Motor neuron (in vitro differentiated cells): ENCODE measurements around the gene SAMSN1. TPM values are rescaled to one million over a fixed set of nuclear protein-coding genes. Genes with fewer than 3 reads are reported as not detected.
A peak's percentile ranks its signal among the peaks of the same experiment; 100 is the strongest.

Experiments used
- ATAC-seq, 8 experiments: fragments of 200-7000 bp; cut with Tn5 transposase; replicated peaks in 6 of 8; 2 replicates each; pipeline ENCODE4 v1.8.0; 2021; ENCODE audit warnings: mild to moderate bottlenecking in 8 of 8, moderate library complexity in 8 of 8
- H3K27ac ChIP-seq, 2 donors: fragments of 250-450 bp; sonication (Bioruptor Pico); 2 replicates each; pipeline ENCODE4 v1.9.0; 2021; ENCODE audit warnings: antibody characterized with exemption in 2 of 2, mild to moderate bottlenecking in 2 of 2, moderate library complexity in 1 of 2
- H3K4me1 ChIP-seq, 2 donors: fragments of 250-450 bp; sonication (Bioruptor Pico); replicated peaks in 1 of 2; 2 replicates each; pipeline ENCODE4 v1.6.1; 2021; ENCODE audit warnings: antibody characterized with exemption in 2 of 2, mild to moderate bottlenecking in 2 of 2, moderate library complexity in 1 of 2
- H3K4me3 ChIP-seq, 5 donors: fragments of 250-450 bp; sonication (Bioruptor Pico); 2 replicates each; pipeline ENCODE4 v1.9.0; 2021; ENCODE audit warnings: antibody characterized with exemption in 5 of 5, mild to moderate bottlenecking in 5 of 5, moderate library complexity in 4 of 5
- WGBS, 10 experiments: fragments of 450-650 bp; shearing (Covaris generic); methylation state at CpG; one replicate each; pipeline ENCODE4 v1.0.0; 2022; 5-methylcytosine and 5-hydroxymethylcytosine counted together
- in situ Hi-C, 9 experiments: fragments of 400-800 bp; cut with MboI; loops; one replicate each; pipeline ENCODE4 v1.15.0; 2021; ENCODE audit warnings: low sequenced_read_pairs in 9 of 9, low pct_unique_long_range_greater_than_20kb in 2 of 9; ENCODE audit not compliant: unreplicated experiment in 9 of 9
- total RNA-seq, 8 experiments: library from RNA; unstranded; fragments of 300-600 nt; gene quantifications; 2 replicates each; pipeline versions ENCODE4 v1.2.3 to v1.2.4, GENCODE V29; 2022

The SAMSN1 gene
- total RNA-seq, 8 experiments from 2014 or later = 0.29 to 1.5 (median 0.34) TPM; not detected in 2

DNA sequence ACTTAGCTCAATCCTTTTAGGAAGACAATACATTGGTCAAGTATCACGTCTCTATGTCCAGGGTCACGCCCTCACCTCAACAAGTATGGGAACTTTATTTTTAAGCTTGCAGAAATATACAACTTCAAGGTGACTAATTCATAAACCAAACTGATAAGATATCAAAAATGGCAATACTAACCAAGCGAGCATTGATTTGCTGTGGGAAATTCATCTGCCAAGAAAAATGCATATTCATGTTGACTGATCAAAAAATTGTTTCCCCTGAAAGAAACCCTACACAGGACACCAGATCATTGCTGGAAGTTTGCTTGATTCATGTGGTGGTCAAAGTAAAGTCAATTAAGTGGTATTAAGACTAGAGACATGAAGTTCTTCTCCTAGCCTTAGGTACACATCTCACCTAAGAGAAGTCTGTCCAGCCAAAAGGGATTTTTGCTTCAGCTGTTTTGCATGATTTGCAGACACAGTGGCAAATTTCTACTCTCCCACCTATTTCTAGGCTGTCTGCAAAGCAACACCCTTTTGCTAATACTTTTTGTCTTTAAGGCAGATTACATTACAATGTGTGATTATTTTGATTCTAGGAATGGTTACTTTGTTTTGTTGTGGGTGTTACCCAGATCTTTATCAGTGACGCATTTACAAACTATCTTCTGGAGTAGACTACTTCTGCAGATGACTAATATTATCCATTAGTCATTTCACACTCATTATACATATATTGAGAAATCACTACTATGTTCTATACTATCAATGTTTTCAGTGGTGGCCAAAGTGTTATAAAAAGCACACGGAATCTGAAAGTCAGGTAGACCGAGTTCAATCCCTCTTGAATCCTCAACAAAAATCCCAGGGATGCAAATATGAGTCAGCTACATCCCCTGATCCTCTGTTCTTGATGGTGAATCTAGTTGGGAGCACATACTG, 12.4 kb downstream of the SAMSN1 start:
- H3K4me3 ChIP-seq = no peak overlapping the region
- WGBS, 10 experiments = 35 to 100% (median 90%) methylated on average over 1 to 6 of the region's 6 CpGs
- peaks cover 0 to 7% of the 10 kb centered on the region in 2 donors for H3K4me1 ChIP-seq
- in situ Hi-C loops = no loop called here
- ATAC-seq = peak in 3 of 8 experiments; percentile 82 to 99 (median 97)
- no peak overlapping the region for H3K27ac ChIP-seq

DNA sequence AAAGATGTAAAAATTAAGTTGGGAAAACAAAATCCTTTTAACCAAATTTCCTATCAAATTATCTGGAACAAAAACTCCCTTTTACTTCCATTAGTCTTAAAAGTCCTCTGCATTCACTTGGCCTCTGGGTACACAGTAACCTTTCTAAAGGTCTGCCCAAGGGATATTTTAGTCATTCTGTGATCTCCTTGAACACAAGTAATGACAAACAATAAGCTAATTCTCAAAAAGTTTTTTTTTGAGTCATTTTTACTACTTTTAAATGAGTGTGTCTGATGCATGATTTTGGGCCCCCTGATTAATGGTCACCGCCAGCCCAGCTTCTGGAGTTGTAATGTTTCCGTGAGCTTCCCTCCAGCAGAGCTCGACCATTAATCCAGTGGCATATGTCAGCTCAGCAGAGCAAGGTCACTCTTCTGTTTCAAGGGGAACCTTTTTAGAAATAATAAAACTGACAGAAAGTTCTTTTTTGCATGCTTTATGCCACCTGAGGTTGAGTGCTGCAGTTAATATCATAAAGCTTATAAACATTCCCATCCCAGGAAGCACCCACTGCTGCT, 14.3 kb downstream of the SAMSN1 start:
- peak in 5 of 8 experiments; percentile 78 to 99 (median 88) for ATAC-seq
- Histone ChIP-seq H3K4me3 (no peak overlapping the region), H3K27ac (no peak overlapping the region), H3K4me1 (peaks cover 0 to 4% of the 10 kb centered on the region in 2 donors)
- in situ Hi-C loops = no loop called here
- WGBS, 10 experiments = 4 to 70% (median 44%) methylated on average over 2 to 3 of the region's 3 CpGs; no CpG with 5 or more reads in 4 of the 10 experiments

DNA sequence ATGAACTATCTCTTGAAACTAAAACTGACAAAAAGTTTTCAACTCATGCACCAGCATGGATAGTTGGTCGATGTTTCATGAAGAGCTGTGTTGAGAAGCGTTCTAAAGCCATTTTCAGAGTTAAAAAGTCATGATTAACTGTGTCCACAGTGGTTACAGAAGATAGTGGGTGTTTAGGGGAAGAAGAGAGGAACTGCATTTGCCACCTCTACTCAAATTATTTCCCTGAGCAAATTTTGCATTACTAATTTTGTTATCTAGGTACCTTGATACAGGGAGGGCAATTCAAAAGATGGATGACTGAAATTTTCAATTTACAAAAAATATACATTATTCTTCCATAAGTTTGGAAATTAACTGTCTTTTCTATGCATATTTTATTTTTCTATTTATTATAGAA, 15.5 kb downstream of the SAMSN1 start:
- WGBS, 10 experiments = 0 to 100% (median 88%) methylated on average over 1 to 2 of the region's 2 CpGs; no CpG with 5 or more reads in 1 of the 10 experiments
- in situ Hi-C loops = no loop called here
- Histone ChIP-seq H3K4me3 (no peak overlapping the region), H3K27ac (no peak overlapping the region), H3K4me1 (peaks cover 0 to 4% of the 10 kb centered on the region in 2 donors)
- ATAC-seq = no peak

DNA sequence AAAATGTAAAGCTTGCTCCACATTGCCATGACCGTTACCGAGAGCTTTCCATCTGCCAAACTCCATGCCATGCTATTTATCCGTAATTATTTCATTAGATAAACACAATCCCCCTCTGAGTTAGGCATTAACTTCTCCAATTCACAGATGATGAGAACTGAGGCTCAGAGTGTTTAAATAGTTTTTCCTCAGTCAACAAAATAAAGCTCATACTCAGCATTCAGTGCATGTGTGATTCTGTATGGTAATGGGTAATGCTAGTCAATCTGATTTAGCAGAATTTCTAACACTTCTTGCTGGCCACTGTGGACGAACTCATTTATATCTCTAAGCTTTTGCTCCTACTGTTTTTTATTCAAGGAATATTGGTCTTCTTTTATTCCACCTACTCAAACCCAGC, 17.3 kb downstream of the SAMSN1 start:
- WGBS, 10 experiments = 0 to 100% (median 84%) methylated on average over 1 to 4 of the region's 4 CpGs; no CpG with 5 or more reads in 1 of the 10 experiments
- no peak overlapping the region for H3K4me3 ChIP-seq
- no peak overlapping the region for H3K27ac ChIP-seq
- H3K4me1 ChIP-seq = peaks cover 0 to 4% of the 10 kb centered on the region in 2 donors
- in situ Hi-C loops = no loop called here
- no peak for ATAC-seq

DNA sequence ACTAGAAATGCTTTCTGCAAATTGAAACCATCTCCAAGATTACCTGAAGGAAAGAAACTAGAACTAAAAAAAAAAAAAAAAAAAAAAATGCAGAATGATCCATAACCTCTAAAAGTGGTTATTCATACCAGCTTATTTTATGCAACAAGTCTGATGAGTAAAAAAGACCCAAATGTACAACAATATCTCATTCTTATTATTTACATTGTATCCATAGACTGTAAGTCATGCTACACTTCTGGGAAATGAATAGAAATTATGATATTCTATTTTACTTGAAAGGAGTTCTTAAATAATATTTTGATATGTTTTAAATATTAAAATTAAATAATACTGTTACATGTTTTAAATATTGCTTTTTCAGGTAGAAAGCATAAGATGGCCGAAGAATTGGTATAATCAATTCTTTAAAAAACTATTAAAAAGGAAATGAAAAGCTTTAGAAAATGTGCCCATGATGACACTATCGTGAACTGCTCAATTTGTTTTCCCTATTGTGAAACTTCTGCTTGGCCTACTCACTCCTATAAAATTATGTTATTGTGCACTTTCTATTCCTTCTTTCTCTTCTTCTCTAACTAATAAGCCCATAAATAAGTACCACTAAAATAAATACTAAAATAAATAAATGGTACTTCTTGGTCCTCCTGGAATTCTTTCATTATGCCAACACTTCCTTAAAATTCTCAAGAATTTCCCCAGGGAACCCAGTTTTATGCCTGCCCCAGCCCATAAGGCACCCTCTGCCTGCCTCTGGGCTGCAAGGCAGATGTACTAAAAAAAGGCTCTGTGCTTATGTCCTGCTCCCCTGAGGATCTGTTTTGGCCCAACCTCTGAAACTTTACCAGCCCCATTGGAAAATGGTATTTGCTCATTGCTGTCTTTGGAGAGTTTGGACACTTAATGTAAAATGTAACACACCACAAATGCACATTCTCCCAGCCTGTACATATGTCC, 18.1 kb downstream of the SAMSN1 start:
- Histone ChIP-seq H3K4me1 (peaks cover 0 to 4% of the 10 kb centered on the region in 2 donors), H3K4me3 (no peak overlapping the region), H3K27ac (no peak overlapping the region)
- no peak for ATAC-seq
- in situ Hi-C loops = no loop called here
- WGBS, 10 experiments = 13 to 100% (median 90%) methylated on average over 1 to 2 of the region's 2 CpGs

DNA sequence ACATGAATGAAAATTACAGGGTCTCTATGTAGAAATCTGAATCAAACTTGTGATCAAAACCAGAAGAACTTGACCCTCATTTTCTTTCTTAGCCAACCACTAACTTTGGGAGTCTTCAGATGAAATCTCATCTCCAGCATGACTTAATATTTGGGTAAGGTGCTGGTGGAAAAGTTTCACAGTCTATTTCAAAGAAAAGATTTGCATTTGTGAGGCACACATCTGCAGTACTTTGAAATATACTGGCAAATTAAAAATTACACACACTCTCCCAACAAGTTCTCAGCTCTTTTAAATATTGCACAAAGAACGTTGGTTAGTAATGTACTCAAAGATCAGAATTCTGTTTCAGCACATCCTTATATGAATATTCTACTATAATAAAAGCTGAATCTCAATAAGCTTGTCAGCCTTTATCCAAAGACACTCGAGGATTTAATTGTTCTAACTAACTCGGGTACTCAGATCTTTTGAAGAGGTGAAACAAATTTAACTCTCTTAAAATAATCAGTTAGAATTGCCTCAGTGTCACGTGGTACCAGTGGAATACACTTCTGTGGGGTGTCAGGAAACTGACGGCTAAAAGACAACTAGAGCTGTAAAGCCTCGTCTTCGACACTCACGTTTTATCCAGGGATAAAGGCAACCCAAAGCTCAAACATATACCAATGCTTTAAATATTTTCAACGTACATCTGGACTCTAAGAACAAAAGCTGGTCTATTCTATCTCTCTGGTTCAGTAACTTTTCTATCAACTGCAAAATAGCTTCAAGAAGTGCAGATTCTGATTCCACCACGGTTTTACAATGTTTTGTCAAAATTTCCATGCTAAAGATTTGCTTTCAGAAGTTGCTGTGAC, 19.0 kb downstream of the SAMSN1 start:
- WGBS, 10 experiments = 9 to 86% (median 76%) methylated on average over 1 to 10 of the region's 10 CpGs
- no peak for ATAC-seq
- in situ Hi-C loops = no loop called here
- no peak overlapping the region for H3K4me3 ChIP-seq
- H3K4me1 ChIP-seq = peaks cover 0 to 4% of the 10 kb centered on the region in 2 donors
- H3K27ac ChIP-seq = no peak overlapping the region

DNA sequence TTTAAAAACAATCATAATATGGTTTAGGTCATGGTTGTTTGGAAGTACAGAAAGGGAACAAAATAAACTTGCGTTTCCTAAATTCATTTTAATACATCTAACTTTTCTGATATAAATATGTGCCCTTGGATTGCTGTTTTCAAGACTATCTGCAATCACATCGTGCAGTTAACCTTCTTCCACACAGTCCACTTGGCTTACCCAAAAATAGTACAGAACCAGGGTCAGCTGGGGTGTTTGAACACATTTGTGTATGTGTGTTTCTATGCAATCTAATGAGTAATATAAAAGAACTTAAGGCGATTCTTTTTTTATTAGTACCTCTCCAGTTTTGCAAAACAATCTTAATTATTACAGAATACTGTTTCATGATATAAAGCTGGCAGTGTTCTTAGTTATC, 19.9 kb downstream of the SAMSN1 start:
- Histone ChIP-seq H3K4me1 (no peaks in the 10 kb centered on the region), H3K27ac (no peak overlapping the region), H3K4me3 (no peak overlapping the region)
- ATAC-seq = no peak
- WGBS, 10 experiments = 0 to 100% (median 31%) methylated on average over 1 to 3 of the region's 3 CpGs; no CpG with 5 or more reads in 3 of the 10 experiments
- in situ Hi-C loops = no loop called here

DNA sequence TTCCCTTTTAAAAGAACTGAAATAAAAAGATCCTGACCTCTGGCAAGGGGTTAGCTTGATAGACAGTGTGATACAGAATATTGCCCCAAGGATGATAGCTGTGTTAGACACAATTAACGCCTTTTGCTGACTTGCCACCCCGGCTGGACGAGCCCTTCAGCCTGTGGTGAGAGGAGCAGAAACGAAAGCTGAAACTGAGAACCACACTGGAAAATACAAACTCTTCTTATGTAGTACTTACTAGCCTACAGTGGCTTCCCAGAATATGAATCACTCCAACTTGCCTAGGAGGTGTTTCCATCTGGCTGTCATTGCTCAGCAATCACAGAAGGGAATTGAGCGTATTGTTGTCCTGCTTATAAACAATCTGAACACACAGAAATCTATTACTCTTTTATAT, 22.9 kb downstream of the SAMSN1 start:
- no peaks in the 10 kb centered on the region for H3K4me1 ChIP-seq
- in situ Hi-C loops = no loop called here
- peak in 2 of 8 experiments; percentile 73 to 90 for ATAC-seq
- 4 to 100% (median 96%) methylated on average over 1 to 5 of the region's 5 CpGs; no CpG with 5 or more reads in 4 of the 10 experiments for WGBS, 10 experiments
- no peak overlapping the region for H3K4me3 ChIP-seq
- no peak overlapping the region for H3K27ac ChIP-seq

DNA sequence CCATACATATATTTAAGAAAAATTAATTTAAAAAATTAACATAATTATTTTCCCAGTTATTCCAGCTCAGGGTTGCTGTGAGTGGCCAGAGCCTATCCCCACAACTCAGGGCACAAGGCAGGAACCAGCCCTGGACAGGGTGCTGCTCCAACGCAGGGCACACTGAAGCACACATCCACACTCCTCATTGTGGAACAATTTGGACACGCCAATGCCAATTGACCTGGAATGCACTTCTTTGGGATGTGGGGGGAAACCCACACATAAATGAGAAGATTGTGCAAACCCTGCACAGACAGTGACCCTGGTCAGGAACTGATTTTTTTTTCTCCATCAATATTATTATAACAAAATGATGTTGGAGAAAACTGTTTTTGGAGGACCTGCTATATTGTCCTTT, 23.4 kb downstream of the SAMSN1 start:
- in situ Hi-C loops = no loop called here
- ATAC-seq = no peak
- H3K4me3 ChIP-seq = no peak overlapping the region
- H3K4me1 ChIP-seq = no peaks in the 10 kb centered on the region
- WGBS, 10 experiments = 0 to 100% (median 80%) methylated on average over 1 to 2 of the region's 2 CpGs; no CpG with 5 or more reads in 5 of the 10 experiments
- no peak overlapping the region for H3K27ac ChIP-seq

DNA sequence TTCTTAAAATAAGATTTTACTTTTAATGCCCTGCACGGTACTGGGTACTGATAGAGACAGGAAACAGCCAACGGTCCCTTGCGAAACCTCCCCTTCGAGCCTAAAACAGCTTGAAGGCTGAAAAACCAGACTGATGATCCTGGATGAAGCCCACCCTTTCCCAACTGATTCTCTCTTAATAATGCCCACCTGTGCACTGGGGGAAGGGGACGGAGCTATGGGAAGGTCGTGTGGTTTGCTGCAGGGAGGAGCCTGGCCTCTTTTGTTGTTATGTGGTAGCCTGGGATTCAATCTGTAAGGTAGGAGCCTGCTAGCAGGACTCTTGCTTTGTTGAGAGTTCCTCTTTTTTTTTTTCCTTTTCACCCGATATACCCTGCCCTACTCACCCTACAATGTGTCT, 25.6 kb downstream of the SAMSN1 start:
- in situ Hi-C loops = no loop called here
- H3K27ac ChIP-seq = no peak overlapping the region
- ATAC-seq = no peak
- H3K4me3 ChIP-seq = no peak overlapping the region
- WGBS, 10 experiments = 19 to 100% (median 66%) methylated on average over 1 to 7 of the region's 7 CpGs; no CpG with 5 or more reads in 1 of the 10 experiments
- H3K4me1 ChIP-seq = no peaks in the 10 kb centered on the region

DNA sequence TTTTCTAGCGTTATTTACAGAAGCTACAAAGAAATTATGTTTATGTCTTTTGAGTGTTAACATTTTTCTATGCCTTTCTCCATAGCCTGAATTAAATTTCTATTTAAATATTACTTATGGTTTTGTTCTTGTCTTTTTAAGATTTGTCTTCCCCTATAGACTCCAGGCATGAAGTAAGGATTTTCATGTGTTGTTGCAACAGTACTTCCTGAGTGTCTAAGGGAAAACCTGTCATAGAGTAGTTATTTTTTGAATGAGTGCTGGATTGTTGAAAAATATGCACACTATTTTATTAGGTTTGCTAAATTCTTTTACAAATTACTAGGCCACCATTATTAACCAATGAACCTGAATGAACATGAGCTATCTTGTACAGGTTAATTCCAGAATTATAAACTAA, 27.1 kb downstream of the SAMSN1 start:
- no peak overlapping the region for H3K27ac ChIP-seq
- ATAC-seq = no peak
- in situ Hi-C loops = no loop called here
- 0 to 100% (median 55%) methylated on average over 1 of the region's 1 CpG; no CpG with 5 or more reads in 2 of the 10 experiments for WGBS, 10 experiments
- no peak overlapping the region for H3K4me3 ChIP-seq
- H3K4me1 ChIP-seq = no peaks in the 10 kb centered on the region

DNA sequence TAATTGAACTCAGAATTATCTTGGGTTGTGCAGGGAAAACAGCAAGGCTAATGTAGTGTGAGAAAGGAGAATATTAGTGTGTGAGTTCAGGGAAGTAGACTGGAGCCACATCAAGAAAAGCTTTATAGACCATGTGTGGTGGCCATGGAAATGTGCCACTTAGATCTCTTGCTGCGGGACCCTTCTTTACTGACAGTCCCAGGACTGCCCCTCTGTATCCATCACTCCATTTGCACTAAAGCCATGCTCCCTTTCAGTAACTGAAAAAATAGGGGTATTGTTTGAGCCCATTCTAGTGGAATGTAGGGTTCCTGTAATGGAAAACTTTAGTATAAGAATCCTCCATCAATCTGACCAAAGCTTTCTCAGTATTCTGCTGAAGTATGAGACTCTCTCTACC, 32.3 kb downstream of the SAMSN1 start:
- no peak overlapping the region for H3K4me3 ChIP-seq
- H3K27ac ChIP-seq = no peak overlapping the region
- no peak for ATAC-seq
- 14 to 80% (median 63%) methylated on average over 1 of the region's 1 CpG; no CpG with 5 or more reads in 5 of the 10 experiments for WGBS, 10 experiments
- in situ Hi-C loops = no loop called here
- no peaks in the 10 kb centered on the region for H3K4me1 ChIP-seq
